SU-DHL-6 (cell line): ENCODE data around the gene GBF1.

Experiments
- CTCF ChIP-seq: fragments of 200-600 bp; sonication (generic); IDR thresholded peaks from one replicate; pipeline ENCODE4 v1.5.1; 2017; ENCODE audit warnings: antibody characterized with exemption, mild to moderate bottlenecking, low read length, moderate library complexity; ENCODE audit not compliant: insufficient read depth, poor library complexity, severe bottlenecking
- EZH2phosphoT487 ChIP-seq: fragments of 200-600 bp; sonication (generic), shearing (Covaris generic); conservative IDR thresholded peaks from 2 replicates; pipeline ENCODE4 v1.6.1; 2018; ENCODE audit warnings: mild to moderate bottlenecking, antibody characterized with exemption, low read length, moderate library complexity, mixed read lengths

DNA sequence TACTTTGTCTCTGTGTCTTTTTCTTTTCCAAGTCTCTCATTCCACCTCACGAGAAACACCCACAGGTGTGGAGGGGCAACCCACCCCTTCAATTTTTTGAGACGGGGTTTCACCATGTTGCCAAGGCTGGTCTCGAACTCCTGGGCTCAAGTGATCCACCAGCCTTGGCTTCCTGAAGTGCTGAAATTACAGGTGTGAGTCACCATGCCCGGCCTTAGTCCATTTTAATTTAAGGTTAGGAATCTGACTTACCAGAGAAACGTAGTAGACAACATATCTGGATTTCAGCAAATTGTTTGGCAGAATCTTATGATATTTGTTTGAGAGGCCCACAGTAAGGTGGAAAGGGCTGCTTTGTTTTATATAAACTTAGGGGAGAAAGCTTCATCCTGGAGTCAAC, 147.0 kb downstream of the GBF1 start:
- TF ChIP-seq CTCF (no peak), EZH2phosphoT487 (no peak)
